GM10847 (cell line): ENCODE data around the gene ARHGEF18.

Experiments used
- POLR2A ChIP-seq: IDR thresholded peaks from 2 replicates; pipeline ENCODE4 v1.6.1; 2011; ENCODE audit not compliant: insufficient read length; ENCODE audit errors: extremely low read depth

ARHGEF18 gene

GRCh38 chr19:7348587-7349230 lies at the start of gene ARHGEF18:
TSS of gene ARHGEF18 (plus strand) at chr19:7348937. CDS start at chr19:7362891, 13,954 bp downstream.
- no peak for TF ChIP-seq POLR2A

- no peak for TF ChIP-seq POLR2A
Observed at GRCh38 chr19:7301525-7301924, 47.2 kb upstream of the ARHGEF18 start.

GRCh38 chr19:7303470-7303869 lies 45.3 kb upstream of the ARHGEF18 start:
- TF ChIP-seq POLR2A: no peak

GRCh38 chr19:7304200-7304599 lies 44.5 kb upstream of the ARHGEF18 start:
- no peak for TF ChIP-seq POLR2A

GRCh38 chr19:7307590-7308218 lies 41.0 kb upstream of the ARHGEF18 start:
- TF ChIP-seq POLR2A: no peak

- no peak for TF ChIP-seq POLR2A
Observed at GRCh38 chr19:7311911-7312310, 36.8 kb upstream of the ARHGEF18 start.

GRCh38 chr19:7312816-7313215 lies 35.9 kb upstream of the ARHGEF18 start:
- no peak for TF ChIP-seq POLR2A

- TF ChIP-seq POLR2A: no peak
Observed at GRCh38 chr19:7318176-7318575, 30.6 kb upstream of the ARHGEF18 start.

GRCh38 chr19:7326105-7326877 lies 22.4 kb upstream of the ARHGEF18 start:
- TF ChIP-seq POLR2A: no peak

- no peak for TF ChIP-seq POLR2A
Observed at GRCh38 chr19:7327802-7328201, 20.9 kb upstream of the ARHGEF18 start.

- no peak for TF ChIP-seq POLR2A
Observed at GRCh38 chr19:7328647-7329046, 20.1 kb upstream of the ARHGEF18 start.

GRCh38 chr19:7331446-7331845 lies 17.3 kb upstream of the ARHGEF18 start:
- TF ChIP-seq POLR2A: no peak

GRCh38 chr19:7333198-7334118 lies 15.3 kb upstream of the ARHGEF18 start:
- TF ChIP-seq POLR2A: no peak

- TF ChIP-seq POLR2A: no peak
Observed at GRCh38 chr19:7336321-7336973, 12.3 kb upstream of the ARHGEF18 start.

GRCh38 chr19:7337380-7338194 lies 11.2 kb upstream of the ARHGEF18 start:
- TF ChIP-seq POLR2A: no peak
